ENCODE results near the gene SPTBN4. TPM values are rescaled to one million over a fixed set of nuclear protein-coding genes. Genes with fewer than 3 reads are reported as not detected.

Gene SPTBN4
- total RNA-seq, 4 donors from 2014 or later = 1.4 to 5.1 (median 2.3) TPM

DNA sequence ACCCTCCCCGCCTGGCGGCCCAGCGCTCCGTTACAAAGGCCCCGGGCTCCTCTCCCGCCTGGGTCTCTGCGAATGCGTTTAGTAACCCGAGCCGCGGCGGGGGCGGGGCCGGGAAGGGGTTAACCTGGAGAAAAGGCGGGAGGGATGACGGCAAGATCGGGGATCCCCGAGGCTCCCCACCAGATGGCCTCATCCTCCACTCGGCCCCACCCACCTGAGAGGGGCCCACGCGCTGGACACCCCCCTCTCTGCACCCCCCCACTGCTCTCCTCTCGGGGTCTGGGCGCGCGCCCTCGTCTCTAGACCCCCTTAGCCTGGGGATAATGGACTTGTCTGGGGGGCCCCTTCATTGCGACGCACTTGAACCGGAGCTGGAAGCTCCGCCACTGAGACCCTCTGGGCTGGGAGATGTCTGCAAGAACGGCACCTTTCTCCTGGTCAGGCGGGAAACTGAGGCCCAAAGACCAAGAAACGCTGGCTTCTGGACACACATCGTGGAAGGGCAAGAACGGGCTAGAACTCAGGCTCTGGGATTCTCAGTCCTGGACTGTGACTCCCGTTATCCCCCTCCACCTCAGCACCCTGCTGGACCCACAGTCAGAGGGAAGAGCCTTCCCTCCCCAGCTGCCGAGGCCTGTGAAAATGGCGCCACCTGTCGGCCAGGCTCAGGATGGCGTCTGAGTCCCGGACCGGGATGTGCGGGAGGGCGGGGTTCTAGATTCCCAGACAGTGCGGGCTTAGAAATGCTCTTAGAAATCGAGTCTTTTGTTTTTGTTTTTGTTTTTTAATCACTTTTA is 131.5 kb downstream of the SPTBN4 start:
- TF ChIP-seq, protein P1, sequence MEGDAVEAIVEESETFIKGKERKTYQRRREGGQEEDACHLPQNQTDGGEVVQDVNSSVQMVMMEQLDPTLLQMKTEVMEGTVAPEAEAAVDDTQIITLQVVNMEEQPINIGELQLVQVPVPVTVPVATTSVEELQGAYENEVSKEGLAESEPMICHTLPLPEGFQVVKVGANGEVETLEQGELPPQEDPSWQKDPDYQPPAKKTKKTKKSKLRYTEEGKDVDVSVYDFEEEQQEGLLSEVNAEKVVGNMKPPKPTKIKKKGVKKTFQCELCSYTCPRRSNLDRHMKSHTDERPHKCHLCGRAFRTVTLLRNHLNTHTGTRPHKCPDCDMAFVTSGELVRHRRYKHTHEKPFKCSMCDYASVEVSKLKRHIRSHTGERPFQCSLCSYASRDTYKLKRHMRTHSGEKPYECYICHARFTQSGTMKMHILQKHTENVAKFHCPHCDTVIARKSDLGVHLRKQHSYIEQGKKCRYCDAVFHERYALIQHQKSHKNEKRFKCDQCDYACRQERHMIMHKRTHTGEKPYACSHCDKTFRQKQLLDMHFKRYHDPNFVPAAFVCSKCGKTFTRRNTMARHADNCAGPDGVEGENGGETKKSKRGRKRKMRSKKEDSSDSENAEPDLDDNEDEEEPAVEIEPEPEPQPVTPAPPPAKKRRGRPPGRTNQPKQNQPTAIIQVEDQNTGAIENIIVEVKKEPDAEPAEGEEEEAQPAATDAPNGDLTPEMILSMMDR (IDR thresholded peaks at IDR 0.05; ENCODE audit: low read depth) = no peak

DNA sequence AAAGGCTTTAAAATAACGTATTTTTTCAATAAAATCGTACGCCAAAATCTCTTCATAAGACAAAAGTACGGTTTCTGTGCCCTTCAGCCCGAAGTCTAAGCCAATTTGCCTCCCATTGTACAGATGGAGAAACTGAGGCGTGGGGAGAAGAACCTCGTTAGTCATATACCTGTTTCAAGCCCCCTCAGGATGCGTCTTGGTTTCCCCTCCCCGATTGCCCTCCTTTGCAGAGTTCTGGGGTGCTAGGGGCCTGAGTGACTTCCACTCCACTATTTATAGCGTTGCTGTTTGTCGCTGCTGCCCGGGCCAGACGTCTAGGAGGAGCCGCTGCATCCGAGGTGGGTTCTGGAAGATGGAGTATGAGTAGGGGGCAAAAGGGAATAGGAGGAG is 132.1 kb downstream of the SPTBN4 start:
- TF ChIP-seq, protein P1 (IDR thresholded peaks at IDR 0.05; ENCODE audit: low read depth) = no peak

DNA sequence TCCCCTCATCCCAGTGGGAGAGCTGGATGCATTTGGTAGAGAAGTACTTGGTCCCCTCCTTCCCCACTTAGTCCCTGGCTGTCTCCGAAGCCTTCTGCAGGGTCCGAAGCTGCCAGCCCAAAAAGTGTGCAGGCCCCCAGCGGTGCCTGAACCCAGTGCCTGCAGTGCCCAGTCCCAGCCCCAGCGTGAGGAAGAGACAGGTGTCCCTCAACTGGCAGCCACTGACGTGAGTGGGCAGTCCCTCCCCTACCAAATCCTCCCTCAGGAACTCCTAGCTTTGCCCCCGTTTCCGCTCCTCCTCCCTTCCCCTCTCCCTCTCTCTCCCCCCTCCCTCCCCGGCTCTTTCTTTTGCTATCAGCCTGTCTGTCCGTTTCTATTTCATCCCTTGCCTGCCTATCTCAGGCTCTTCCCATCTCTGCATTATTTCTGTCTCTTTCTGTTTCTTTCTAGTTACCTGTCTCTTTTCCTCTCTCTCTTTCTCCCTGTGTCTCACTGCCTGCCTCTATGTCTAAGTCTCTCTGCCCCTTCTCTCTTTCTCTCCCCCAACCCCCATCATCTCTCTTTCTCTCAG is 132.6 kb downstream of the SPTBN4 start:
- TF ChIP-seq, protein P1 (IDR thresholded peaks at IDR 0.05; ENCODE audit: low read depth) = no peak

DNA sequence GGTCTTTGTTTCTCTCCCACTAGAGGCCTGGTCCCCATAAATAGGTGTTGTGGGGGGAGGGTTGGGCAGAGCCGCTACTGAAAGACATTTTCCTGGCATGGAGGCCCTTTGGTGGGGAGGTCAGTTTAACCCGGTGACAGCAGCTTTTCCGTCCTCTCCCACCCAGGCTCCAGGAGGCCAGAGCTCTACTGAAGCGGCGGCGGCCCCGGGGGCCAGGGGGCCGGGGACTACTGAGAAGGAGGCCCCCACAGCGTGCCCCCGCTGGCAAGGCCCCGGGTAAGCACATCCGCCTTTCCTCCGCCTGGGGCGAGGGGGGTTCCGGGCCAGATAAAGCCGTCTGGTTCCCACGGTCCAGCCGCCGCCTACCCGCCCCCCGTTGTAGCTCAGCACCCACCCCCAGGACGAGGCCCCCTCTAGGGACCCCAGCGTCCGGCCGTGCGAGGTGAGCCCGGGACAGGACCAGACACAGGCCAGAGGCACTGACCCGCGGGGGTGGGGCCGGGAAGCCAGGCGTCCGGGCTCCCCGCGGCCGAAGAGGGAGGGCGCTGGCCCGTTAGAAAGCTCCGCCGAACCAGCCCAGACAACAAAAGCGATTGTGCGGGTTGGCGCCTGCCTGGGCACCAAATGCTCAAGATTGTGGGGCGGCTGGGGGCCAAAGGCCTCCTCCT is 133.2 kb downstream of the SPTBN4 start:
- TF ChIP-seq, protein P1 (IDR thresholded peaks at IDR 0.05; ENCODE audit: low read depth) = no peak

DNA sequence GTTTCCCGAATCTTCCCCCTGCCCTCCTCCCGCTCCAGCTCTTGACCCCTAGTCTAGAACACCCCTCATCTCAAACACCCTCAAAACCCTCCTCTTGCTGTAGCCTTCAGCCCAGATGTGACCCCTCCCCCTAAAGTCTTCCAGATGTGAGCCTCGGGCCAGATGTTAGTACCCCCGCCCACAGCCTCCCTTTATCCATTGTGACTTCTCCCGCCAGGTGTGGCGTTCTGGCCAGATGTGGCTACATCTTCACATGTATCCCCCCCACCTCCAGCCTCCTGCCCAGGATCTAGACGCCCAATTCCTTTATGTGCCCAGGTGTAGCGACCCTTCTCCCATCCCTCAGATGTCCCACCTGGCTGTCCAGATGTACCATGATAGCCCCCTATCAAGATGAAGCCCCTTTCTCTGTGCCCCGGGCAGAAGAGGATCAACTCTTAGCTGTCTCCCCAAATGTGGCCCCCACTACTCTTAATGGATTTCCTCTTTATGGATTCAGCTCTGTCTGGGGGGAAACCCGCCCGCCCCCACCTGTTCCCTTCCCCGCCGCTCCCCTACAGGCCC is 133.9 kb downstream of the SPTBN4 start:
- TF ChIP-seq, protein P1 (IDR thresholded peaks at IDR 0.05; ENCODE audit: low read depth) = no peak

DNA sequence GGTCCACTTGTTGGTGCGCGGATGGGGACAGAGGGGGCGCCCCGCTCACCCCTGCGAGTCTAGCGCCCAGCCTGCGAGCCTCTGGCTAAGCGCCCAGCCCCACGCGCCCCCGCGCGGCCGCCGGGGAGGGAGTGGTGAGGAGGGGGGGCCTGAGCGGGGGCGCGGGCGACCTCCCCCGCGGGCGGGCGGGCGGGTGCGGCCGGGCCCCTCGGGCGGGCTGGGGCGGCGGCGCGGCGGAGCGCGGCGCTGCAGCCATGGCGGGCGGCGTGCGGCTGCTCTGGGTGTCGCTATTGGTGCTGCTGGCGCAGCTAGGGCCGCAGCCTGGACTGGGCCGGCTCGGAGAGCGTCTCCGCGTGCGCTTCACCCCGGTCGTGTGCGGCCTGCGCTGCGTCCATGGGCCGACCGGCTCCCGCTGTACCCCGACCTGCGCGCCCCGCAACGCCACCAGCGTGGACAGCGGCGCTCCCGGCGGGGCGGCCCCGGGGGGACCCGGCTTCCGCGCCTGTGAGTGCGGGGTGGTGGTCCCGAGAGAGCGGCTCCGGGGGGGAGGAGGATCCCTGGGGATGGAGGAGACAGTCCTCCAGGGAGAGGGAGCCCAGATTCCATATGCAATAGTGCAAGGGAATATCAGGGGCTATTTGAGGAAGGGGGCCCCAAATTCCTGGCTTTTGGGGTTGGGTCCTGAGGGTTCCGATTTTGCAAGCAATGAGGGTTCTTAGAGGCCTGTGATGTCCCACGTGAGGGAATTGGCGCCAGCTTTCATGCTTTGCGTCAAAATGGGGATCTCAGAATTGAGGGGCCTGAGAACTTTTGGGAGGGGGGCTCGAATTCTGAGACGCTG is 134.6 kb downstream of the SPTBN4 start, which contains the start of gene LTBP4:
Gene LTBP4 (plus strand): TSS at position 236 of the 841 bp plus-strand sequence. CDS start 19 bp downstream, at position 255.
- TF ChIP-seq, protein P1 (IDR thresholded peaks at IDR 0.05; ENCODE audit: low read depth) = no peak

All from subcutaneous adipose tissue (tissue), 4 donors.